HG03571 (cell line): ENCODE data around the gene MATN4.

Source experiments
- ATAC-seq: cut with Tn5 transposase; IDR thresholded peaks from one replicate; pipeline ENCODE4 v1.9.1; 2021; ENCODE audit not compliant: unreplicated experiment

MATN4 gene

GRCh38 chr20:45293041-45294002, 14.8 kb downstream of the MATN4 start:
- ATAC-seq = no peak

GRCh38 chr20:45292343-45292742, 15.8 kb downstream of the MATN4 start:
- no peak for ATAC-seq

- ATAC-seq = no peak
Measured at GRCh38 chr20:45291526-45291925, 16.6 kb downstream of the MATN4 start.

GRCh38 chr20:45290677-45291355, 17.3 kb downstream of the MATN4 start:
- ATAC-seq = no peak

GRCh38 chr20:45289942-45290676, 18.0 kb downstream of the MATN4 start:
- ATAC-seq = no peak

GRCh38 chr20:45288860-45289259, 19.2 kb downstream of the MATN4 start:
- ATAC-seq = no peak

DNA sequence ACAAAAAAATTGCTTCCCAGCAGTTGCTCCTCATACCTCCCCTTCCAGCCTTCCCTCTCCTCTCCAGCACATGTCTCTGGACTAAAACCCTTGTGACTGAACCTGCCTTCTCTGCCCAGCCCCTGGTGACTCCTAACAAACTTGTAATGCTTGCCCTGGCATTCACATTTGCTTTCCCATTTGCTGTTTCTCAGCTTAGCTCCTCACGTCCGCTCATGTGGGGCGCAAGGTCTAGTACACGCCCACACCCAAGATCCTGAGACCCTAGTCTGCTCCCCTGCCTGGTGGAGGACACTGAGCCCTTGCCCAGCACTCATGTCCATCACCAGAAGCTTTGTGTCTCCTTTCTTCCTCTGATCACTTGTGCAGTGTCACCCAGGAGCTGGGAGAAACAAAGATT, 19.7 kb downstream of the MATN4 start:
- no peak for ATAC-seq

- ATAC-seq = no peak
Measured at GRCh38 chr20:45283551-45284057, 24.5 kb downstream of the MATN4 start.

GRCh38 chr20:45282700-45283550, 25.2 kb downstream of the MATN4 start:
- ATAC-seq = no peak

- no peak for ATAC-seq
Measured at GRCh38 chr20:45279992-45280391, 28.1 kb downstream of the MATN4 start.

GRCh38 chr20:45275338-45275737, 32.8 kb downstream of the MATN4 start:
- no peak for ATAC-seq

- no peak for ATAC-seq
Measured at GRCh38 chr20:45269754-45270270, 38.3 kb downstream of the MATN4 start.

DNA sequence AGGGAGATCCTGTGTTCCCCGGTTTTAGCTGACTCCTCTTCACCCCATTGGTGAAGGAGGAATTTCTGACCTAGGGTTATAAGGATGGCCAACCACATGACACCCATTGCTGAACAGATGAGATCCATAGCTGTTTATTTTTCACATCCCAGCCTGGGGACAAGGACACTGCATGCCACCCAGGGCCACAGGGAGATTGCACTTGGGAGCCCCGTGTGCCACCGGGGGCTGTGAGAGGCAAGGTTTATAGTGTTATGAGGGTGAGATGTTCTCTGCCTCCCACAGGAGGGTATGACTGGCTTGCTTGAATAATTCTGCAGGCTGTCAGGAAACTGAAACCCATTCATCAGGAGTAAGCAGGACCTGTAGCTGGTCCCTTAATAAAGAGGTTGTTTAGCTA, 39.0 kb downstream of the MATN4 start:
- ATAC-seq = no peak

DNA sequence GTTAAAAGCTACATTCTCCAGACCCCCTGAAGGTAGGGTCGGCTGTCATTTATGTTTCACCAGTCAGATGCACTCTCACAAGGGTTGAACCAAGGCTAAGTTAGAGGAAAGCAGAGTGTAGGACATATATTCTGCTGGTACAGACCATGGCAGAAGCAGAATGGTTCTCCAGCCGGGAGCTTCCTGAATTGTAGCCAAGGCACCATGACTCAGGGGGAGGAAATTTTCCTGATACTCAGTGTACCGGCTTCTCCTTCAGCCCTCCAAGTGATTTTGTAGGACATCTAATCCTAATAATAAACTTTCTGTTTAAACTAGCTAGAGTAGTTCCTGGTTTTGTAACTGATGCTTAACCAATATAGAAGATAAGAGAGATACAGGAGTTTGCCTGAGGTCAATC, 39.6 kb downstream of the MATN4 start:
- no peak for ATAC-seq

- ATAC-seq = no peak
Measured at GRCh38 chr20:45266977-45267376, 41.1 kb downstream of the MATN4 start.

- ATAC-seq = no peak
Measured at GRCh38 chr20:45263556-45264266, 44.4 kb downstream of the MATN4 start.

GRCh38 chr20:45258664-45259063, 49.4 kb downstream of the MATN4 start:
- ATAC-seq = no peak

GRCh38 chr20:45258259-45258658, 49.8 kb downstream of the MATN4 start:
- no peak for ATAC-seq

- no peak for ATAC-seq
Measured at GRCh38 chr20:45257711-45258110, 50.4 kb downstream of the MATN4 start.

- no peak for ATAC-seq
Measured at GRCh38 chr20:45257161-45257560, 50.9 kb downstream of the MATN4 start.
